H54 (cell line): ENCODE results near the gene ADH1B.
"Not testable (repeated sequence)": the region's sequence is repeated elsewhere in the genome, so short reads cannot be mapped to it uniquely, and the experiment has no call there.

Experiments used
- DNase-seq: peaks from one replicate; pipeline ENCODE4 v3.0.0; 2011; ENCODE audit warnings: low spot score, mixed read lengths; ENCODE audit not compliant: insufficient read length
- FAIRE-seq: peaks from 3 replicates; lab custom pipeline; 2011; peaks lifted over from hg19 to GRCh38; lab: Jason Lieb, UNC
- POLR2A ChIP-seq: IDR thresholded peaks from 2 replicates; pipeline ENCODE4 v1.6.1; 2011; ENCODE audit warnings: low read depth, mild to moderate bottlenecking, low read length

Gene ADH1B

DNA sequence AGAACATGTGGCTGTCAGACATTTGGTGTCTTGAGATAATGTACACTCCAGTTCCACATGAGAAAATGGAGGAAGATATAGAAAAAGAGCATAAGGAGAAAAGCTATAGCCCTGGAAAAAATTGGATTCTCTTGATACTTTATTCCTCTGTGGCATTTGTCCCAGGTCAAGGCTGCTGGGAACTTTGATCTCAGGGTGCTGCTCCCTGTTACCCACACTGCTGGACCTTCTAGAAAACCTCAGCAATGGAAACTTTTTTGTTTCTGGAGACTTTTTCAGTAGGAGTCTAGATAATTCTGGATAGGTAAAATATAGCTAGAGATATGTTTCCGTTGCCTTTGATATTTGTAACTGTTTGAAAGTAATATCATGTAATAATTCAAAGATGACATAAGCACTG lies 20.2 kb upstream of the ADH1B start:
- no peak for FAIRE-seq
- no peak for DNase-seq
- no peak for TF ChIP-seq POLR2A

- no peak for DNase-seq
- TF ChIP-seq POLR2A, result no peak
- no peak for FAIRE-seq
Measured at GRCh38 chr4:99339172-99339571, 18.0 kb upstream of the ADH1B start.

DNA sequence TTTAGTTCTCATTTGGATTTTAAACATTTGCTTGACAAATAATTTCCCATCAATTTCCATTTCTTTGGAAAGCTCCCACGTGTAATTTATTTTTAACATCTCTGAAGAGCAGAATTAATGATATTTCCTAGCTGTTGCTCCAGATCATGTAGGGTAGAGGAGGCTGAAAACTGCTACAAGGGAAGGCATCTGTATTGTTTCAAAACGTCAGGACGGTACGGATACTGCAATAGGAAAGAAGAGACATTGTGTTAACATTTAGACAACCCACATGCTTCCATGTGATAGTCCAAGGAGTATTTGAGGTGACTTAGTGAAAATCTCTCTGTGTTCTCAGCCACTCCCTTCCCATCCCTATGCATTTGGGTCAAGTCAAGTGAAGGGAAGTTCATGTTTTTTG lies 15.4 kb upstream of the ADH1B start:
- DNase-seq (no peak), FAIRE-seq (no peak)
- no peak for TF ChIP-seq POLR2A

DNA sequence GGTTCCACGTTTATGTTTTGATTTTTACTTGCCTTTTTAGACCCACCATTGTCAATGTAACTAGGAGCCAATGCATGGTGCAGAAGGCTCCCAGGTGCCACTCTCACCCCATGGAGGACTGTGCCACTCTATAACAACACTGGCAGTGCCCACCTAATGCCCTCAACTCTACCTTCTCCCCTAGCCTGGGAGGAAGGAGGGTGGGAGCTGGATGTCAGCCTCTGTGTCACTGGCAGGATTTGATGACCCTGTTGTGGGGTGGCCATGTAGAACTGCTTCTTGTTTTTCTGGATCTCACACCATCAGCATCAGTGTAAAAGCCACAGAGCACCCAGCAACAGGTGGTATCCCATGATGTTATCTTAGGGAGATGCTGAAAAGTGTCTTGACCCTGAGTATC lies 13.7 kb upstream of the ADH1B start:
- FAIRE-seq (no peak), DNase-seq (no peak)
- TF ChIP-seq POLR2A, result no peak

DNA sequence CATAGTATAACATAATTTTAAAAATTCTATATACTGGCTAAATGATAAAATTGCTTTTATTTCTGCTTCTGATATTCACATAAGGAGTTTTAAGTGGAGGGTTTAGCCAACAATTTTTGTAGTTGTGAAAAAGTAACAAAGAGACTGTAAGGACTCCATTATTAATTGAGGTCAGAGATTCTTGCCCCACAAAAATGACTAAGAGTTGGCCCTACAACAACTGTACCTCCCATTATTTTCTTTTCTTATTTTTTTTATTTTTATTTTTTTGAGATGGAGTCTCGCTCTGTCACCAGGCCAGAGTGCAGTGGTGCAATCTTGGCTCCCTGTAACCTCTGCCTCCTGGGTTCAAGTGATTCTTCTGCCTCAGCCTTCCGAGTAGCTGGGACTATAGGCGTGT lies 9.4 kb upstream of the ADH1B start:
- DNase-seq, result no peak
- TF ChIP-seq POLR2A, result no peak
- FAIRE-seq, result no peak

DNA sequence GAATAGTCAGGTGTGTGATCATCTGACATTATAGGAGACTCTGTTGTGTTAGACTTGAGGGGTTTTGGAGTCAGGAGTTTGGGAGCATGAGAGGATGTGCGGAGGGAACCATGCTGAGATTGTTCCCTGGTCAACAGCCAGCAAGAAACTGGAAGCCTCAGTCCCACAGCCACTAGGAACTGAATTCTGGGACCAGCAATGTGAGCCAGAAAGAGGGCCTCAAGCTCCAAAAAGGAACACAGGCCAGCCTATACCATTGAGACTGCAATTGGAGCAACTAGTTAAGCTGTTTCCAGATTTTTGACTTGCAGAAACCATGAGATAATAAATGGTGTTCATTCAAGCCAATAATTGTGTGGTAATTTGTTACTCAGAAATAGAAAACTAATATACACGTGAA lies 8.7 kb upstream of the ADH1B start:
- FAIRE-seq (no peak), DNase-seq (no peak)
- TF ChIP-seq POLR2A, result no peak

- FAIRE-seq, result no peak
- no peak for TF ChIP-seq POLR2A
- no peak for DNase-seq
Measured at GRCh38 chr4:99324979-99325378, 3.8 kb upstream of the ADH1B start.

- DNase-seq, result no peak
- no peak for FAIRE-seq
- no peak for TF ChIP-seq POLR2A
Measured at GRCh38 chr4:99324361-99324760, 3.2 kb upstream of the ADH1B start.

DNA sequence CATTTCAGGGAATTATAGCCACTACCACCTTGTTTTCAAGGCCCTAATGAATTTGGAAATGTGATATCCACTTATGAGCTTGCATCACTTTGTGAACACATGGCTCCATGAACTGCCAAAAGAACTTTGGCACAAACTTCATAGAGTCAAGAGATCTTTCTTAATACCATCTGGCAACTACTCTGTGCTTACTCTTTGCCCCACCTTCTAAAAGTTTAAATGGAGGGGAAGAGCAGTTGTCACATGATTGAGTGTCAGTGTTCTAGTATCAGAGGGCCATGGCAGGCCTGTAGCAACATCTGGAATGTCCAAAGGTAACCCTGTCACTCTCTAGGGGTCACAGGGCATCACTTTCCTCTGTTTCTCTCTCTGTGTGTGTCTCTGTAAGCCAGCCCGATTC lies 2.6 kb upstream of the ADH1B start:
- DNase-seq (no peak), FAIRE-seq (no peak)
- no peak for TF ChIP-seq POLR2A

DNA sequence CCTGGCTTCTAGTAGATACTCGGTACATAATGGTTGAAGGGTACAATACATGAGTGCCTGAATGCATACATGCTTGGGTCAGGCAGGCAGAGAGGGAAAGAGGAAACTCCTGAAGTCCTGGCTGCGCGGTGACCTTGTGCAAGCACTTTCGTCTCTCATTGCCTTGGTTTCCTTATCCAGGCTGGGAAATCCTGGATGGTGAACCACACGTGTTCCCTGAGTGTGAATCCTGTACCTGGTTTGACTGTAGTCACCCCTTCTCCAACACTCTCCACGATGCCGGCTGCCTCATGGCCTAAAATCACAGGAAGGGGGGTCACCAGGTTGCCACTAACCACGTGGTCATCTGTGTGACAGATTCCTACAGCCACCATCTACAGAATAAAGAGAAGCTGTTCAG lies 3.4 kb downstream of the ADH1B start:
- FAIRE-seq, result not testable (repeated sequence)

GRCh38 chr4:99317354-99317753 lies 3.8 kb downstream of the ADH1B start:
- no peak for FAIRE-seq
- no peak for DNase-seq
- no peak for TF ChIP-seq POLR2A

More for the DNA sequence above, 3.4 kb downstream of the ADH1B start:
- not testable (repeated sequence) for DNase-seq

GRCh38 chr4:99315839-99316238 lies 5.4 kb downstream of the ADH1B start:
- TF ChIP-seq POLR2A, result no peak
- DNase-seq, result no peak
- FAIRE-seq, result no peak

DNA sequence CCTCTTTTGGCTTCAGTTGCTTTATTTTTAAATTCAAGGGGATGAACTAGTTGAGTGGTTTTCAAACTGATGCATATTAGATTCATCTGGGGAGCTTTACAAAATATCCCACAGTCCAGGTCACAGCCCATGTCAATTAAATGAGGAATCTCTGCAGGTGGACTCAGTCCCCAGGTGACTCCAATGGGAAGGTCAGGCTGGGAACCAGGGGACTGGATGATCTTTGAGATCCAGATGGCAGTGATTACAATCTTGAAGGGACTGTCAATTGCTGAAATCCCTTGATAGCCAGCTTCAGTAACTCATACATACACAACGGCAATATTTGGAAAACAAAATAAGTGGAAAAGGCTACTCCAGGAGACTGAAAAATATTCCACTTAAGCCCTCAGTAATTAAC lies 7.0 kb downstream of the ADH1B start:
- no peak for DNase-seq
- TF ChIP-seq POLR2A, result no peak
- FAIRE-seq, result no peak

GRCh38 chr4:99310389-99310788 lies 10.8 kb downstream of the ADH1B start:
- DNase-seq, result no peak
- no peak for FAIRE-seq
- no peak for TF ChIP-seq POLR2A

GRCh38 chr4:99305638-99306400 lies 15.4 kb downstream of the ADH1B start:
- DNase-seq, result no peak
- TF ChIP-seq POLR2A, result no peak
- no peak for FAIRE-seq

DNA sequence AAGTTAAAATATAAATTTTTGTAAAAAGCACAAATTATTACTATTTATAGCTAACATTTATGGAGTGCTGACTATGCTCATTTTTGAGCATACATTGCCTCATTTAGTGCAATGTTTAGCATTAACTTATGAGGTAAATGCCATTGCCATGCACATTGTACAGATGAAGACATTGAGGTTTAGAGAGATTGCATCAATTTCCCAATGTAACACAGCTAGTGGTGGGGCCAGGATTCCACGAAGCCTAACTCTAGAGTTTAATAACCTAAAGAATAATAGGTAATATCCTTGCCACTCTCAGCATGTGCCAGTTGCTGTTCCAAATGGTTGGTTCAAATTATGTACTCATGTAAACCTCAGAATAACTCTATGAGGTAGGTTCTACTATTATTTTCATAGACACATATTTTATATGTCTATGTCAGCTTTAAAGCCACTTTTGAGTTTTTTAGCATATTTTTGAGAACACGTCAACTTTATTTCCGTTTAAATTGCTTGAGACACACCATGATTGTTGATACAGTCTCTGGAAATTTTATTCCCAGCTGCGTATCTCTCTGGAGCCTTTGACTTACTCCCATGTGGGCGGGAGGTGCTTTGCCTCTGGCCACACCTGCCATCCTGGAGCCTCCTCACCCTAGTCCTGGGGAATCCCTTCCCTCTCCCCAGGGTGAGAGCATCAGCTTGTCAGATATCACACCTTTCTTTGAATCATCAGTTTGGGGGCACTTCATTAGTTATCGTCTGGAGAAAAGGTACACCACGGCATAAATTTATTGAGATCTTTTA lies 19.6 kb downstream of the ADH1B start:
- FAIRE-seq, result no peak
- no peak for TF ChIP-seq POLR2A
- no peak for DNase-seq
